8988T (cell line): ENCODE data around the gene RSRC1.
"Not testable (repeated sequence)": the region's sequence is repeated elsewhere in the genome, so short reads cannot be mapped to it uniquely, and the experiment has no call there.

Source experiments
- DNase-seq: peaks from one replicate; pipeline ENCODE4 v3.0.0; 2011

RSRC1 gene

GRCh38 chr3:158134363-158134762 lies 24.5 kb downstream of the RSRC1 start:
- DNase-seq, result no peak

DNA sequence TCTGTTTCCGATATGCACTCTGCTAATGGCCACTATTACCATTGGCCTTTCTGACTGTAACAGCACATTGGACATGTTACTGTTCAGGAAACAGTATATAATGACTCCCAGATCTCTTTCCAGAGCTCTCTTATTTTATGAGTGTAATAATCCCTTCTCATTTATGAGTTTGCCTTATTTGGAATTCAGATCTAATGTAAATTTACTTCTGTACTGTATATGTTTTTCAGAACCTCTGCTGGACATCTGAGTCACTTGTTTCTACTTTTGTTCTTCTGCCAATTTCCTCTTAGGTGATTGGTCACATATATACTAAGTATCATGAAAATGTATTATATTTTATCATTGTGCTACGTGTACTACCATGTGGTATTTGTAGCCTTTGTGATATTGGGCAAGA lies 30.5 kb downstream of the RSRC1 start:
- DNase-seq, result no peak

- no peak for DNase-seq
Measured at GRCh38 chr3:158148218-158148617, 38.3 kb downstream of the RSRC1 start.

DNA sequence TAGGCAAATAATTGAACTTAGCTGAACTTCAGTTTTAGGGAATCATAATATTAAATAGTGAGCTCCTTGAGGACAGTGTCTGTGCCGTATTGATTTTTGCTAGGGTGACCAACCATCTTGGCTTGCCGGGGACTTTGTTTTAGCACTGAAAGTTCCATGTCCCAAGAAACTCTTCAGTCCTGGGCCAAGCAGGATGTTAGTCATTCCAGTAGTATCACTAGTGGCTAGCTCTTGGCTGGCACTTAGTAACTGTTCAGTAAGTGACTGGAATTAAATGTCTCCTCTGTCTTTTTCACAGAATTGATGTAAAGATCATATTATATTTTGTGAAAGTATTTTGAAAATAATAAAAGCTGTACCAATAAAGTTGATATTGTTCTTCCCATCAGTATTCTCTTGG lies 42.3 kb downstream of the RSRC1 start:
- no peak for DNase-seq

DNA sequence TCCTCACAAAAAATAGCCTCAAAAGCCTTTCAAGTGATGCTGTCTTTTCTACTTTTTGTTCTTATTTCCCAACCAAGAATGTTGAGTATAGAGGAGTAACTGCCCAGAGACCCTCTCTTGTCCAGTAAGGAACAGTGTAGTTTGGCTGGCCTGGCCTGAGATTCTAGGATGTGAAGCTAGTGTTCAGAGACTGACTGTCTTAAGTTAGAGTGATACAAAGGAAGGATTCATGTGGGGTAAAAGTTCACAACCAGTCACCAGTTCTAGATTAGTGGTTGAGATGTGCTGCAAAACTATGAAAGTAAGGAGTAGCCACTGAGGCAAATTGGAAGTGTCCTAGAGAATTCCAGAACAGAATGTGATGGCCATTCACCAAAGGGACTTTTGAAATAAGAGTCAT lies 49.1 kb downstream of the RSRC1 start:
- no peak for DNase-seq

GRCh38 chr3:158159714-158160113 lies 49.8 kb downstream of the RSRC1 start:
- DNase-seq, result no peak

DNA sequence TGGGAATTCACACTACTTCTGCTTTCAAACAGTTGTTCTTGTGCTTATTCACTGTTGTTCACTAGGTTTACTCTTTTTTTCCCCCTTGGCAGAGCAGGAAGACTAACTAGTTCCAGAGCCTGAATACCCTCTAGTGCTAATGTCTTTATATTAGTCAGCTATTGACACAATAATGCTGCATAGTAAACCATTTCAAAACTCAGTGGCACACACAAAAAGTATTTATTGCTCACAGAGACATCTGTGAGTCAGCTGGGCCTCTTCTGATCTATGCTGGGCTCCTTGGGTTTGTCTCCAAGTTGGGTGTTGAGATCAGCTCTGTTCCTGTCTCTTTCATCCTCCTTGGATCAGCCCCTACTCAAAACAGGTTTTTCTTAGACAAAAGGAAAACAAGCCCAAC lies 51.1 kb downstream of the RSRC1 start:
- DNase-seq, result no peak

GRCh38 chr3:158165141-158165655 lies 55.3 kb downstream of the RSRC1 start:
- DNase-seq, result no peak

DNA sequence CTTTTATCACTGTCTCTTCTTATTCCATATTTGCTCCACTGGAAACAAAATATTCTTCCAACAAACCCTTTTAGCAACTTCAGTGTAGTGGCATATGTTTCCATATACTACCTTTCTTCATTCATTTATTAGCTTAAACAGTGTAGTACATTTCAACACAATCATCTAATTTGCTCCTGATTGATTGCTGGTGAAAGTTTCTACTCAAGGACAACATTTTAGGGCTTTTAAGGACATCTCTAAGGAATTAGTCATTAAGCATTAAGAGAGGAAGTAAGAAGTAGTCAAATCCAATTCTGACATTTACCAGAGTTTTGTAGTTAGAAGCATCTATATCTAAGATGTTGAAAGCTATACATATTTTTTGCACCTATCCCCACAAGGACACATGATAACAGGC lies 55.8 kb downstream of the RSRC1 start:
- DNase-seq, result no peak

GRCh38 chr3:158166223-158166622 lies 56.3 kb downstream of the RSRC1 start:
- DNase-seq, result no peak

- no peak for DNase-seq
Measured at GRCh38 chr3:158167737-158168557, 58.1 kb downstream of the RSRC1 start.

GRCh38 chr3:158169091-158169491 lies 59.2 kb downstream of the RSRC1 start:
- DNase-seq, result no peak

- DNase-seq, result no peak
Measured at GRCh38 chr3:158181096-158181495, 71.2 kb downstream of the RSRC1 start.

- DNase-seq, result no peak
Measured at GRCh38 chr3:158185711-158186110, 75.8 kb downstream of the RSRC1 start.

- no peak for DNase-seq
Measured at GRCh38 chr3:158200955-158201354, 91.1 kb downstream of the RSRC1 start.

DNA sequence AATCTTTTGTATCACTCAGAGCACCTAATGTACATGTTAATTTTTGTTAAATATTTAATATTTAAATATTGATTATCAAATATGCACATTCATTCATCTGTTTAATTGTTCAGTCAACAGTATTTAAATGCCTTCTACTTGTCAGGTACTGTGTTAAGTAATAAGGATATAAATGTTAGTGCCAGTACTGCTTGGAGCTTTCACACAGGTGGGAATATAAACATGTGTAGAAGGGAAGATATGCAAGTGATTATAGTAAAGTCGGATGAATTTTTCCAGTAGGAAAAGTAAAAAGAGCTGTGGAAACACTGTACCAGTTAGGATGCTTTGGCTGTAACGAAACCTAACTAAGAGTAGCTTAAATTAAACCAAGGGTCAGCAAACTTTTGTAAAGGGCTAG lies 95.4 kb downstream of the RSRC1 start:
- no peak for DNase-seq

GRCh38 chr3:158205994-158206393 lies 96.1 kb downstream of the RSRC1 start:
- no peak for DNase-seq

DNA sequence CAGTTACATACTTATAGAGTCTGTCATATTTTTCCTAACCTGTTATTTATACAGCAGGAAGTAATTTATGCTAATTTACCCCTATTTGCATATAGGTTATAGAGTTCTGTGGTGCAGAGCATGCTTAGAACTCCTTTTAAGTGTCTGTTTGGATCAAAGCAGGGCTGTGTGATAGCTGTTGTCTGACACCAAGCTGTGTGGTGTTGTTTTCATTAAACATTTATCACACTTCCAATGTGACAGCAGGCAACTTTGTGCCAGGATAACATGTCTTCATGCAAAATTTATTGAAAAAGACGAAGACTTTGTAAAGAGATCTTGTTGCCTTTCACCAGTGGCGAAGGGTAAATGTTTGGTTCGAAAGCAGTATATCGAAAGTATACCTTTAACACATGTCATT lies 100.2 kb downstream of the RSRC1 start:
- DNase-seq, result no peak

DNA sequence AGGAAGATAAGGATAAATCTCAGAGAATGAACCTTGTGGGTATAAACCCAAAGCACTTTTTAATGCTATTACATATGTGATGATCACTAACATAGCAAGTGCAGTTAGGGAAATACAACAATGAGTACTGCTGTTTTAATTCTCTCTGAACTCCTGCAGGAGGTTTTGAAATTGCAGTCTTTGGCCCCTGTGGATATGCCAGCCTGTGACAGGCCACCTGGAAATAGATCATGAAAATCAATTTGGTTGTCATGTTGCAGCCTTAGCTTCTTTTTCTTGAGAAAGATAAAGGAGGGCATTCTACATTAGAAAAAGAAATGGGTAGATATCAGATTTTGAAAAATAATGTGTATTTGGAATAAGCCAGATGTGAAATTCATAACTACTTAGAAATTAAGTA lies 103.6 kb downstream of the RSRC1 start:
- DNase-seq, result no peak

- DNase-seq, result no peak
Measured at GRCh38 chr3:158217992-158218391, 108.1 kb downstream of the RSRC1 start.

DNA sequence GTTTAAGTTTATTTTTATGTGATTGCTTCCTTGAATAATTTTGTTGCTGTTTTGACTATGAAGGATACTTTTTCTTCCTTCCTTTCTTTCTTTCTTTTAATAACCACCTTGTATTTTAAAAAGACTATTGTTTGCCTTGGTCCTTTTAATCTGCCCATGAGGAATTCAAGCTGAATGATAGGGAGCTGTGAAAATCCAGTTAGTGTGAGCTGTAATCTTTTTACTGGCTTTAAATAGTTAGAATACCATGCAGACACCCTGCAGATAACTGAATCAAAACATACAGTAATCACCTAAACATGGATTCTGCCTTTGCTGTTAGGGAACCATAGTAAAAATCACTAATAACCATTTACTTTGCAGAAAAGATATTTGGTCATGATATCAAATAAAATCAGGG lies 110.7 kb downstream of the RSRC1 start:
- DNase-seq, result no peak

DNA sequence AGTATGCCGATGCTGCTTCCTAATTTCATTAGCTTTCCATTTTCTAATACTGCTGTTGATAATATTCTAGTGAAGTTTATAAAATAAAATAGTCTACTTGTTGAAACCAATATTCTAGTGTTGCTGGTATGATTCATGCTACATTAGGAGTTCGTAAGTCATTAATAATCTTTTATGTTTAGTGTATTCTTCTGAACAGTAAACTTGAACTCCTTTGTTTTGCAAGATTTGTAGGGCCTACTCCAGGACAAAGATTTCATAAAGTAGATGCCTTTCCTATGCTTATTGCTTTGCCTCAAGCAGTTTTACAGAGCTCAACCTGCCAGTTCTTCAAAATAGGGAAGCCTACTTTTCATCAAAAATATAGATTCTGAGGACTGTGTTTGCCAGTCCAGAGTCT lies 111.5 kb downstream of the RSRC1 start:
- no peak for DNase-seq

DNA sequence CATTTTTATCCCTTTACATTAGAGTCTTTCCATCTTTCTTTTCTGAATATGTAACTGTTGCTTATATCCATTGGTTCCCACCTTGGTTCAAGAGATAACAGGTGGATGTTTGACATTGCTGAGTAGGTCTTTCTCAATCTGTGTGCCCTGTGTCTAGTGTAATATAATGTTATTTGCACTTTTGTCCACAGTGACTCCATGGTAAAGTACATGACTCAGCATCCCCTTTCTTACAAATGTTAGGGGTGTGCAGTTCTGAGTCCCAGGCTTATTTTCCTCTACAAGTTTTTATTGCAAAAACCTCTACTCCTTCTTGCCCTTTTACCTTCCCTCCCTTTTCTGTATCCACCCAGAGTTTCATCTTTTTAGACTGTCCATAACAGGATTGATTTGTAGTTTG lies 116.5 kb downstream of the RSRC1 start:
- DNase-seq, result no peak

DNA sequence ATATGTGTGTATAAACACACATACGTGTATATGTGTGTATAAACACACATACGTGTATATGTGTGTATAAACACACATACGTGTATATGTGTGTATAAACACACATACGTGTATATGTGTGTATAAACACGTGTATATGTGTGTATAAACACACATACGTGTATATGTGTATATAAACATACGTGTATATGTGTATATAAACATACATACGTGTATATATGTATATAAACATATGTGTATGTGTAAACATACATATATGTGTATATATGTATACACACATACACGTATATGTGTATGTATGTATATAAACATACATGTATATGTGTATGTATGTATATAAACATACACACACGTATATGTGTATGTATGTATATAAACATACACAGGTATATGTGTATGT lies 119.1 kb downstream of the RSRC1 start:
- DNase-seq, result not testable (repeated sequence)

- DNase-seq, result no peak
Measured at GRCh38 chr3:158233791-158234190, 123.9 kb downstream of the RSRC1 start.
